Fibroblast of villous mesenchyme (primary cell): ENCODE data around the gene STX18. TPM values are rescaled to one million over a fixed set of nuclear protein-coding genes. Genes with fewer than 3 reads are reported as not detected.

Source experiments
- DNase-seq: peaks from one replicate; pipeline ENCODE4 v3.0.0-alpha.2; 2010; ENCODE audit warnings: low read depth
- H3K4me3 ChIP-seq: 2 replicates; pipeline ENCODE4 v1.5.1; 2011; ENCODE audit warnings: low read depth, mild to moderate bottlenecking, low read length
- CTCF ChIP-seq: IDR thresholded peaks from 2 replicates; pipeline ENCODE4 v1.5.1; 2012; ENCODE audit warnings: low read depth, mild to moderate bottlenecking, low read length; ENCODE audit not compliant: insufficient read depth
- total RNA-seq: library from RNA; depleted of rRNA; stranded (reverse); fragments of >200 nt; gene quantifications from 2 replicates; pipeline ENCODE4 v1.2.3, GENCODE V29; 2012

Gene STX18
- total RNA-seq, 1 donor: 24.2 TPM

- DNase-seq: no peak
- no peak for TF ChIP-seq CTCF
- no peak overlapping the region for H3K4me3 ChIP-seq
Observed at GRCh38 chr4:4391866-4392265, 150.0 kb downstream of the STX18 start.

- no peak for TF ChIP-seq CTCF
- no peak for DNase-seq
- no peak overlapping the region for H3K4me3 ChIP-seq
Observed at GRCh38 chr4:4390515-4391240, 151.2 kb downstream of the STX18 start.

GRCh38 chr4:4390046-4390445 lies 151.8 kb downstream of the STX18 start:
- TF ChIP-seq CTCF: no peak
- no peak overlapping the region for H3K4me3 ChIP-seq
- DNase-seq: no peak

- H3K4me3 ChIP-seq: no peak overlapping the region
- no peak for TF ChIP-seq CTCF
- no peak for DNase-seq
Observed at GRCh38 chr4:4388836-4389575, 152.8 kb downstream of the STX18 start.

- H3K4me3 ChIP-seq: no peak overlapping the region
- TF ChIP-seq CTCF: no peak
- no peak for DNase-seq
Observed at GRCh38 chr4:4388311-4388790, 153.5 kb downstream of the STX18 start.

- DNase-seq: no peak
- H3K4me3 ChIP-seq: peak overlapping the region; percentile 45
- no peak for TF ChIP-seq CTCF
Observed at GRCh38 chr4:4387531-4388310, 154.1 kb downstream of the STX18 start.
